PFSK-1 (cell line): Measurements from ENCODE around the gene PARP4.

Source experiments
- POLR2AphosphoS5 ChIP-seq: IDR thresholded peaks from 2 replicates; pipeline ENCODE4 v1.6.1; 2012; ENCODE audit warnings: low read depth, mild to moderate bottlenecking, control low read depth, low read length, moderate library complexity
- TAF1 ChIP-seq: IDR thresholded peaks from 2 replicates; pipeline ENCODE4 v1.6.1; 2012; ENCODE audit warnings: low read length, control low read depth, borderline replicate concordance; ENCODE audit not compliant: insufficient read depth

GRCh38 chr13:24540236-24541126 lies 27.9 kb upstream of the PARP4 start:
- no peak for TF ChIP-seq POLR2AphosphoS5
- TF ChIP-seq TAF1 = no peak
